WTC11 (cell line): ENCODE results near the gene PCID2.
"Not testable (repeated sequence)": the region's sequence is repeated elsewhere in the genome, so short reads cannot be mapped to it uniquely, and the experiment has no call there.

Source experiments
- FOXJ3 ChIP-seq: sonication (generic); formaldehyde crosslinking; IDR thresholded peaks from 2 replicates; pipeline ENCODE4 v1.9.0; 2021; ENCODE audit warnings: missing genetic modification reagents, mild to moderate bottlenecking, borderline replicate concordance
- FOXK1 ChIP-seq: sonication (generic); formaldehyde crosslinking; IDR thresholded peaks from 2 replicates; pipeline ENCODE4 v1.8.0; 2022; ENCODE audit warnings: mild to moderate bottlenecking, moderate library complexity, missing genetic modification reagents
- SOX15 ChIP-seq: fragments of 250-450 bp; sonication (Bioruptor Pico); IDR thresholded peaks from 2 replicates; pipeline ENCODE4 v1.9.0; 2021; ENCODE audit warnings: mild to moderate bottlenecking
- TF ChIP-seq, protein P1 (sequence below): fragments of 250-450 bp; sonication (Bioruptor Pico); IDR thresholded peaks from 2 replicates; pipeline ENCODE4 v1.8.0; 2021; ENCODE audit warnings: mild to moderate bottlenecking
- TF ChIP-seq, protein P2 (sequence below): fragments of 200-600 bp; IDR thresholded peaks from 2 replicates; pipeline ENCODE4 v1.8.0; 2022; ENCODE audit warnings: antibody characterized with exemption
- TF ChIP-seq, protein P3 (sequence below): sonication (generic); formaldehyde crosslinking; IDR thresholded peaks from 2 replicates; pipeline ENCODE4 v1.8.0; 2023; ENCODE audit warnings: missing genetic modification reagents

DNA sequence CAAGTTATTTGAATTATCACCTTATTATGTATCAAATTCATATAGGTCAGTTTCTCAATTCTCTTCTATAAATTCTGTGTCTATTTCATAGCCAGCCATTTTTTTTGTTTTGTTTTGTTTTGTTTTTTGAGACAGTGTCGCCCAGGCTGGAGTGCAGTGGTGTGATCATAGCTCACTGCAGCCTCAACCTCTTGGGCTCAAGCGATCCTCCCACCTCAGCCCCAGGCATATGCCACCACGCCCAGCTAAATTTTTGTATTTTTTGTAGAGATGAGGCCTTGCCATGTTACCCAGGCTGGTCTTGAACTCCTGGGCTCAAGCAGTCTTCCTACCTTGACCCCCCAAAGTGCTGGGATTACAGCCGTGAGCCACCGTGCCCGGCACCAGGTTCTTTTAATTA is 49.4 kb upstream of the PCID2 start:
- not testable (repeated sequence) for TF ChIP-seq SOX15 (CRISPR knock-in tag); FOXJ3 (CRISPR knock-in tag); FOXK1
- TF ChIP-seq, protein P1, sequence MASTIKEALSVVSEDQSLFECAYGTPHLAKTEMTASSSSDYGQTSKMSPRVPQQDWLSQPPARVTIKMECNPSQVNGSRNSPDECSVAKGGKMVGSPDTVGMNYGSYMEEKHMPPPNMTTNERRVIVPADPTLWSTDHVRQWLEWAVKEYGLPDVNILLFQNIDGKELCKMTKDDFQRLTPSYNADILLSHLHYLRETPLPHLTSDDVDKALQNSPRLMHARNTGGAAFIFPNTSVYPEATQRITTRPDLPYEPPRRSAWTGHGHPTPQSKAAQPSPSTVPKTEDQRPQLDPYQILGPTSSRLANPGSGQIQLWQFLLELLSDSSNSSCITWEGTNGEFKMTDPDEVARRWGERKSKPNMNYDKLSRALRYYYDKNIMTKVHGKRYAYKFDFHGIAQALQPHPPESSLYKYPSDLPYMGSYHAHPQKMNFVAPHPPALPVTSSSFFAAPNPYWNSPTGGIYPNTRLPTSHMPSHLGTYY (CRISPR knock-in tag) = not testable (repeated sequence)
- TF ChIP-seq, protein P2, sequence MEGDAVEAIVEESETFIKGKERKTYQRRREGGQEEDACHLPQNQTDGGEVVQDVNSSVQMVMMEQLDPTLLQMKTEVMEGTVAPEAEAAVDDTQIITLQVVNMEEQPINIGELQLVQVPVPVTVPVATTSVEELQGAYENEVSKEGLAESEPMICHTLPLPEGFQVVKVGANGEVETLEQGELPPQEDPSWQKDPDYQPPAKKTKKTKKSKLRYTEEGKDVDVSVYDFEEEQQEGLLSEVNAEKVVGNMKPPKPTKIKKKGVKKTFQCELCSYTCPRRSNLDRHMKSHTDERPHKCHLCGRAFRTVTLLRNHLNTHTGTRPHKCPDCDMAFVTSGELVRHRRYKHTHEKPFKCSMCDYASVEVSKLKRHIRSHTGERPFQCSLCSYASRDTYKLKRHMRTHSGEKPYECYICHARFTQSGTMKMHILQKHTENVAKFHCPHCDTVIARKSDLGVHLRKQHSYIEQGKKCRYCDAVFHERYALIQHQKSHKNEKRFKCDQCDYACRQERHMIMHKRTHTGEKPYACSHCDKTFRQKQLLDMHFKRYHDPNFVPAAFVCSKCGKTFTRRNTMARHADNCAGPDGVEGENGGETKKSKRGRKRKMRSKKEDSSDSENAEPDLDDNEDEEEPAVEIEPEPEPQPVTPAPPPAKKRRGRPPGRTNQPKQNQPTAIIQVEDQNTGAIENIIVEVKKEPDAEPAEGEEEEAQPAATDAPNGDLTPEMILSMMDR = not testable (repeated sequence)
- TF ChIP-seq, protein P3, sequence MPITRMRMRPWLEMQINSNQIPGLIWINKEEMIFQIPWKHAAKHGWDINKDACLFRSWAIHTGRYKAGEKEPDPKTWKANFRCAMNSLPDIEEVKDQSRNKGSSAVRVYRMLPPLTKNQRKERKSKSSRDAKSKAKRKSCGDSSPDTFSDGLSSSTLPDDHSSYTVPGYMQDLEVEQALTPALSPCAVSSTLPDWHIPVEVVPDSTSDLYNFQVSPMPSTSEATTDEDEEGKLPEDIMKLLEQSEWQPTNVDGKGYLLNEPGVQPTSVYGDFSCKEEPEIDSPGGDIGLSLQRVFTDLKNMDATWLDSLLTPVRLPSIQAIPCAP = not testable (repeated sequence)
